Fibroblast of lung (primary cell): Measurements from ENCODE around the gene C5orf46.

Experiments
- CTCF ChIP-seq, 2 donors: IDR thresholded peaks in 1 of 2; conservative IDR thresholded peaks in 1 of 2; 1 replicate in 1 of 2; 2 replicates in 1 of 2; pipeline ENCODE4 v1.5.1; 2011 to 2012; ENCODE audit warnings: low read length in 2 of 2, control low read depth in 1 of 2, inconsistent platforms in 1 of 2, low read depth in 1 of 2, mild to moderate bottlenecking in 1 of 2
- EZH2 ChIP-seq: IDR thresholded peaks from 2 replicates; pipeline ENCODE4 v1.5.1; 2012; ENCODE audit warnings: low read length, control low read depth, mild to moderate bottlenecking; ENCODE audit errors: missing control alignments

- TF ChIP-seq CTCF (conservative IDR thresholded peaks at IDR 0.05 in 1 of 2, IDR thresholded peaks at IDR 0.05 in 1 of 2; ENCODE audit: low read depth in 1 of 2, low read length in 2 of 2) (no peak), EZH2 (no peak)
Measured at GRCh38 chr5:147853372-147853987, 52.9 kb downstream of the C5orf46 start.
